Glutamatergic neuron (in vitro differentiated cells): Measurements from ENCODE around the gene GARS1. TPM values are rescaled to one million over a fixed set of nuclear protein-coding genes. Genes with fewer than 3 reads are reported as not detected.
"Not testable (repeated sequence)": the region's sequence is repeated elsewhere in the genome, so short reads cannot be mapped to it uniquely, and the experiment has no call there.

Source experiments
- DNase-seq: peaks from one replicate; pipeline ENCODE4 v3.0.0; 2022
- H3K27ac Mint-ChIP-seq: one replicate; pipeline ENCODE4 v1.8.0; 2020; ENCODE audit warnings: mild to moderate bottlenecking, mixed read lengths, inconsistent platforms; ENCODE audit not compliant: unreplicated experiment
- H3K27me3 Mint-ChIP-seq: one replicate; pipeline ENCODE4 v1.8.0; 2020; ENCODE audit warnings: mild to moderate bottlenecking, moderate library complexity, mixed read lengths, inconsistent platforms; ENCODE audit not compliant: unreplicated experiment
- H3K36me3 Mint-ChIP-seq: one replicate; pipeline ENCODE4 v1.8.0; 2020; ENCODE audit warnings: mild to moderate bottlenecking, mixed read lengths, inconsistent platforms; ENCODE audit not compliant: unreplicated experiment
- H3K4me1 Mint-ChIP-seq: one replicate; pipeline ENCODE4 v1.8.0; 2020; ENCODE audit warnings: mild to moderate bottlenecking, low read depth, mixed read lengths, inconsistent platforms; ENCODE audit not compliant: unreplicated experiment
- H3K4me3 Mint-ChIP-seq: one replicate; pipeline ENCODE4 v1.8.0; 2020; ENCODE audit warnings: mild to moderate bottlenecking, mixed read lengths, inconsistent platforms; ENCODE audit not compliant: unreplicated experiment
- H3K9me3 Mint-ChIP-seq: one replicate; pipeline ENCODE4 v1.8.0; 2020; ENCODE audit warnings: mild to moderate bottlenecking, moderate library complexity, mixed read lengths, inconsistent platforms; ENCODE audit not compliant: unreplicated experiment
- CTCF ChIP-seq: fragments of 200-600 bp; sonication (generic); IDR thresholded peaks from one replicate; pipeline ENCODE4 v1.5.0; 2021; ENCODE audit not compliant: partially characterized antibody, unreplicated experiment
- total RNA-seq: library from RNA; stranded (reverse); fragmentation: NEBNext Ultra II Directional; extraction: Animal tissue kit (Norgen Biotek cat#: 25700); gene quantifications from one replicate; pipeline ENCODE4 v1.2.1, GENCODE V29; 2021; ENCODE audit not compliant: unreplicated experiment

Gene GARS1
- total RNA-seq, 1 donor from 2014 or later = 511 TPM

DNA sequence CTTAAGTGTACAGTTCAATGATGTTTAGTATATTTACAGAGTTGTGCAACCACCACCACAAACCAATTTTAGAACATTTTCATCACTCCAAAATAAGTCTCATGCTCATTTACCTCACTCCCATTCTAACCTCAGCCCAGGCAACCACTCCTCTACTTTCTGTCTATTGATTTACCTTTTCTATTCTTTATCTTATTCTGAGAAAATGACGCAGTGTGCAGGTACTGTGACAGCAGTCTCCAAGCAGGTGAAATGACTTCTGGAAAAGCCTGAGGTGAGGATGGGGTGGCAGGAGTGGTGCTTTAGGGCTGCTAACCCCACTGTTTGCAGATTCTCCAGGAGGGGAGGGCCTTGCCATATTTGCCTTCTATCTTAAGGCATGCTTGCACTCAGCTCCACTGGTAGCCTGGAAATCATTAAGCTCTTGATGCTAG is 39.5 kb downstream of the GARS1 start:
- Mint-ChIP-seq H3K4me3 (no peak overlapping the region), H3K36me3 (peaks cover 14% of the 10 kb centered on the region), H3K4me1 (peaks cover 4% of the 10 kb centered on the region), H3K27ac (no peak overlapping the region), H3K27me3 (no peaks in the 10 kb centered on the region), H3K9me3 (peaks cover 1% of the 10 kb centered on the region)
- TF ChIP-seq CTCF = no peak
- DNase-seq = no peak

GRCh38 chr7:30634634-30635201 is 40.0 kb downstream of the GARS1 start:
- no peak overlapping the region for H3K4me3 Mint-ChIP-seq
- TF ChIP-seq CTCF = no peak

GRCh38 chr7:30635798-30636197 is 41.1 kb downstream of the GARS1 start:
- no peak overlapping the region for H3K4me3 Mint-ChIP-seq
- no peak for TF ChIP-seq CTCF
- H3K27ac Mint-ChIP-seq = no peak overlapping the region
- no peaks in the 10 kb centered on the region for H3K27me3 Mint-ChIP-seq
- peaks cover 4% of the 10 kb centered on the region for H3K4me1 Mint-ChIP-seq
- no peaks in the 10 kb centered on the region for H3K9me3 Mint-ChIP-seq
- no peak for DNase-seq
- H3K36me3 Mint-ChIP-seq = peaks cover 14% of the 10 kb centered on the region

More at GRCh38 chr7:30634634-30635201, 40.0 kb downstream of the GARS1 start:
- peaks cover 4% of the 10 kb centered on the region for H3K4me1 Mint-ChIP-seq
- peaks cover 14% of the 10 kb centered on the region for H3K36me3 Mint-ChIP-seq
- H3K9me3 Mint-ChIP-seq = no peaks in the 10 kb centered on the region
- no peak for DNase-seq
- H3K27me3 Mint-ChIP-seq = no peaks in the 10 kb centered on the region
- no peak overlapping the region for H3K27ac Mint-ChIP-seq

DNA sequence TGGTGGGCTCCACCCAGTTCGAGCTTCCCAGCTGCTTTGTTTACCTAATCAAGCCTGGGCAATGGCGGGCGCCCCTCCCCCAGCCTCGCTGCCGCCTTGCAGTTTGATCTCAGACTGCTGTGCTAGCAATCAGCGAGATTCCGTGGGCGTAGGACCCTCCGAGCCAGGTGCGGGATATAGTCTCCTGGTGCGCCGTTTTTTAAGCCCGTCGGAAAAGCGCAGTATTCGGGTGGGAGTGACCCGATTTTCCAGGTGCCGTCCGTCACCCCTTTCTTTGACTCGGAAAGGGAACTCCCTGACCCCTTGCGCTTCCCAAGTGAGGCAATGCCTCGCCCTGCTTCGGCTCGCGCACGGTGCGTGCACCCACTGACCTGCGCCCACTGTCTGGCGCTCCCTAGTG is 47.6 kb downstream of the GARS1 start:
- not testable (repeated sequence) for H3K36me3 Mint-ChIP-seq, DNase-seq, H3K27me3 Mint-ChIP-seq, H3K9me3 Mint-ChIP-seq
- H3K4me1 Mint-ChIP-seq = peaks cover 17% of the 10 kb centered on the region
- H3K4me3 Mint-ChIP-seq = peak overlapping the region; percentile 63
- H3K27ac Mint-ChIP-seq = peak overlapping the region; percentile 59

- TF ChIP-seq CTCF = no peak
Measured at GRCh38 chr7:30642789-30643188, 48.1 kb downstream of the GARS1 start.

More at GRCh38 chr7:30642789-30643188, 48.1 kb downstream of the GARS1 start:
- peak overlapping the region; percentile 63 for H3K4me3 Mint-ChIP-seq
- peaks cover 5% of the 10 kb centered on the region for H3K36me3 Mint-ChIP-seq
- H3K27me3 Mint-ChIP-seq = peaks cover 5% of the 10 kb centered on the region
- peaks cover 22% of the 10 kb centered on the region for H3K4me1 Mint-ChIP-seq
- H3K9me3 Mint-ChIP-seq = peaks cover 4% of the 10 kb centered on the region
- no peak for DNase-seq
- peak overlapping the region; percentile 59 for H3K27ac Mint-ChIP-seq
